Endothelial cell (in vitro differentiated cells): ENCODE measurements around the gene RNF13. TPM values are rescaled to one million over a fixed set of nuclear protein-coding genes. Genes with fewer than 3 reads are reported as not detected.
A peak's percentile ranks its signal among the peaks of the same experiment; 100 is the strongest.

Experiments used
- DNase-seq: peaks from one replicate; pipeline ENCODE4 v3.0.0; 2021; ENCODE audit warnings: low spot score
- H3K27ac Mint-ChIP-seq: one replicate; pipeline ENCODE4 v1.8.0; 2021; ENCODE audit warnings: mixed read lengths, inconsistent platforms; ENCODE audit not compliant: unreplicated experiment
- H3K27me3 Mint-ChIP-seq: one replicate; pipeline ENCODE4 v1.8.0; 2021; ENCODE audit warnings: mild to moderate bottlenecking, moderate library complexity, mixed read lengths, inconsistent platforms; ENCODE audit not compliant: unreplicated experiment
- H3K36me3 Mint-ChIP-seq: one replicate; pipeline ENCODE4 v1.8.0; 2021; ENCODE audit warnings: mild to moderate bottlenecking, low read depth, mixed read lengths, inconsistent platforms; ENCODE audit not compliant: unreplicated experiment
- H3K4me1 Mint-ChIP-seq: one replicate; pipeline ENCODE4 v1.8.0; 2021; ENCODE audit warnings: mild to moderate bottlenecking, mixed read lengths, inconsistent platforms; ENCODE audit not compliant: unreplicated experiment
- H3K4me3 Mint-ChIP-seq: one replicate; pipeline ENCODE4 v1.8.0; 2021; ENCODE audit warnings: mild to moderate bottlenecking, mixed read lengths, inconsistent platforms; ENCODE audit not compliant: unreplicated experiment
- H3K9me3 Mint-ChIP-seq: one replicate; pipeline ENCODE4 v1.8.0; 2021; ENCODE audit warnings: mixed read lengths, inconsistent platforms; ENCODE audit not compliant: unreplicated experiment
- CTCF ChIP-seq: fragments of 200-600 bp; sonication (generic); IDR thresholded peaks from one replicate; pipeline ENCODE4 v1.5.0; 2021; ENCODE audit warnings: antibody characterized with exemption; ENCODE audit not compliant: unreplicated experiment
- total RNA-seq: library from RNA; stranded (reverse); fragmentation: NEBNext Ultra II Directional; extraction: Animal tissue kit (Norgen Biotek cat#: 25700); gene quantifications from one replicate; pipeline ENCODE4 v1.2.1, GENCODE V29; 2021; ENCODE audit not compliant: unreplicated experiment

RNF13 gene
- total RNA-seq, 1 donor from 2014 or later: 30.7 TPM

DNA sequence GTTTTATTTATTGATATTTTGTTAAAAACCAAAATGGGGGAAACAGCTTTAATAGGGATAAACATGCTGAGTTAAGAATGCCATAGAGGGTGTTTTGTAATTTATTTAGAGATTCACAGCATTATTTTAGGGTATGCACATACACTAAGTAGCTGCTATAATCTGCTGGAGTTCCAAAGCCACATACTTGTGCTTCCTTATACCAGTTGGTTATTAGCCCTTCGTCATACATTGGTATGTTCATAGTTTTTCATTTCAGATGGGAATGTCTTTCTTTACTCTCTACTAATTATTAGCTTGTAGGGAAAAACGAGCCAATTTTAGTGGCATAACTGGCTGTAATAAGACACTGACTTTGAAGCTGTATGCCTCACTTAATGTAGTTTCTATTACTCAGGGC, 82.8 kb downstream of the RNF13 start:
- no peaks in the 10 kb centered on the region for H3K36me3 Mint-ChIP-seq
- H3K4me1 Mint-ChIP-seq: peaks cover 14% of the 10 kb centered on the region
- H3K27me3 Mint-ChIP-seq: no peaks in the 10 kb centered on the region
- H3K9me3 Mint-ChIP-seq: no peaks in the 10 kb centered on the region
- H3K27ac Mint-ChIP-seq: no peak overlapping the region
- no peak for TF ChIP-seq CTCF
- DNase-seq: no peak
- no peak overlapping the region for H3K4me3 Mint-ChIP-seq

DNA sequence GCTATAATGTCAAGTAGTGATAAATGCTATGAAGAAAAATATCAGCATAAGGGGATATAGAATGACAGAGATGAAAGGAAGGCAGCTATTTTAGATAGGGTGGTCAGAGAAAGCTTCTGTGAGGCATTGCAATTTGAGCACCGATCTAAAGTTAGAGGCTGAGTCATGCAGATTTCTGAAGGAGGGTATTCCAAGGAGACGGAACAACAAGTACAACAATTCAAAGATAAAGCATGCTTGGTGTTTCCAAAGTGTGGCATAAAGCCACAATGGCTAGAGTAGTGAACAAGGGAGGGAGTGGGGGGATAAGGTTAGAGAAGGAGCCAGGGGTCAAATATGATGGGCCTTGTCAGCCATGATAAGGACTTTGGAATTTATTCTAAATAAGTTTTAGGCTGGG, 85.8 kb downstream of the RNF13 start:
- Mint-ChIP-seq H3K27me3 (no peaks in the 10 kb centered on the region), H3K4me1 (peaks cover 17% of the 10 kb centered on the region), H3K9me3 (no peaks in the 10 kb centered on the region), H3K27ac (peak overlapping the region; percentile 3), H3K36me3 (no peaks in the 10 kb centered on the region), H3K4me3 (no peak overlapping the region)
- TF ChIP-seq CTCF: no peak
- DNase-seq: no peak

DNA sequence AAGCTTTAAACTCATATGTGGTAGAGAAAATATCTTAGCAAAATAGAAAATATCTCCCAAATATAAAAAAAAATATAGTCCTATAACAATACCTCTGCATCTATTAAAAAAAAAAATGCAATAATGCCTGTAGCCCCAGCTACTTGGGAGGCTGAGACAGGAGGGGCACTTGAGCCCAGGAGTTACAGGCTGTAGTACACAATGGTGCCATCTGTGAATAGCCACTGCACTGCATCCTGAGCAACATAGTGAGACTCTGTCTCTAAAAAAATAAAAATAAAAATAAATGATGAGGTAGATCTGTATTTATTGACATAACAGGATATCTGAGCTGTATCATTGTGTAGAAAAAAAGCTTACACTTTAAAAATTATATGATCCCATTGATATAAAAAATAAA, 87.3 kb downstream of the RNF13 start:
- no peak overlapping the region for H3K4me3 Mint-ChIP-seq
- no peaks in the 10 kb centered on the region for H3K36me3 Mint-ChIP-seq
- no peak for DNase-seq
- H3K27ac Mint-ChIP-seq: no peak overlapping the region
- H3K9me3 Mint-ChIP-seq: no peaks in the 10 kb centered on the region
- TF ChIP-seq CTCF: no peak
- H3K27me3 Mint-ChIP-seq: no peaks in the 10 kb centered on the region
- H3K4me1 Mint-ChIP-seq: peaks cover 17% of the 10 kb centered on the region

DNA sequence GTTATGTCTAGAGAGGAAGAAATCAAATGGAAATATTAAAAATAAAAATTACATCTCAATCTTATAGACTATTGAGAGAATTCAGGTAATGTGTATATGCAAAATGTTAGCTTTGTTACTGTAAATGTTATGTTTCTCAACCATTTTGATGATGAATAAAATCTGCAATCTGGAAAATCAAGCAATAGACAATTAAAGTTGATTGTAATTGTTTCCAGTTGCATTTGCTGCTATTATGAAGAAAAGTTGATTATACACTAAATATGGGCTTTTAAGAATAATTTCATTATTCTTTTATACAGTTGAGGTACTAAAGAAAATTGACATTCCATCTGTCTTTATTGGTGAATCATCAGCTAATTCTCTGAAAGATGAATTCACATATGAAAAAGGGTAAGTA, 88.8 kb downstream of the RNF13 start:
- no peaks in the 10 kb centered on the region for H3K36me3 Mint-ChIP-seq
- no peak for DNase-seq
- H3K9me3 Mint-ChIP-seq: no peaks in the 10 kb centered on the region
- H3K27ac Mint-ChIP-seq: no peak overlapping the region
- no peak overlapping the region for H3K4me3 Mint-ChIP-seq
- TF ChIP-seq CTCF: no peak
- peaks cover 17% of the 10 kb centered on the region for H3K4me1 Mint-ChIP-seq
- no peaks in the 10 kb centered on the region for H3K27me3 Mint-ChIP-seq

- Mint-ChIP-seq H3K4me3 (no peak overlapping the region), H3K27ac (no peak overlapping the region), H3K4me1 (peaks cover 12% of the 10 kb centered on the region), H3K27me3 (no peaks in the 10 kb centered on the region), H3K36me3 (no peaks in the 10 kb centered on the region), H3K9me3 (no peaks in the 10 kb centered on the region)
- TF ChIP-seq CTCF: peak; percentile 51
- no peak for DNase-seq
These were observed 89.6 kb downstream of the RNF13 start for GRCh38 chr3:149902498-149903139.
